ENCODE results near the gene HACD2.

Gene HACD2

DNA sequence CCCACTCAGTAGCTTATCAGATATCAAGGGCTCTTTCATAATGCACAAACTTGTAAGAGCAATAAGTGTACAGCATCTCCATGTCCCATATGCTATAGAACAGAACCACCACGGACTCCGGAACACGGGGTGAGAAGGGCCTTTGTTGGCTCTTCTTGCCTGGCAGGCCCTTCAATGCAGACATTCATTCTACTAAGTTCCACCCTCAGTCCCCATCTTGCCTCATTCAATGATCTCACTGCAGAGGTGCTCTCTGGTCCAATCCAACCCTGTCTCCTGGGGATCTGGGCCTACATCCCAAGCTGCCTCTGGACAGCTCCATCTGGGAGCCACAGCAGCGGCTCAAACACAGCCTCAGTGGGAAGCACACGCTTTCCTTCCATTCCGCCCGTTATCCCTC, 16.8 kb downstream of the HACD2 start:
- DNase-seq, result no peak

DNA sequence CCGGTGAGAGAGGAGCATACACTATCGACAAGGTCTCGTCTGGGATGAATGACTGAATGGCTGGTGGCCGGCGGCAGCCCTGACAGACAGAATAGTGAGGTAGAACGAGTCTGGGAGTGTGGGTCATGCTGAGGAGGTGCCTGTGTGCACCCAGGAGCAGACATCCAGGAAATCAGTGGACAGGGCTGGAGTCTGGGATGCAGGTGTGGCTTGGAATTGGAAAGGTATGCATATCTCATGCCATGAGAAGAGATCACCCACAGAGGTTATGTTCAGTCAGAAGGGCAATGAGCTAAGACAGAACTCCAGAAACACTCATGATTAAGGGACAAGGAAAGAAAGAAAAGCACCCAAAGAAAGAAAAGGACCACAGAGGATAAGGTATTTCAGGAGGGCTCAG, 20.8 kb downstream of the HACD2 start:
- no peak for DNase-seq

DNA sequence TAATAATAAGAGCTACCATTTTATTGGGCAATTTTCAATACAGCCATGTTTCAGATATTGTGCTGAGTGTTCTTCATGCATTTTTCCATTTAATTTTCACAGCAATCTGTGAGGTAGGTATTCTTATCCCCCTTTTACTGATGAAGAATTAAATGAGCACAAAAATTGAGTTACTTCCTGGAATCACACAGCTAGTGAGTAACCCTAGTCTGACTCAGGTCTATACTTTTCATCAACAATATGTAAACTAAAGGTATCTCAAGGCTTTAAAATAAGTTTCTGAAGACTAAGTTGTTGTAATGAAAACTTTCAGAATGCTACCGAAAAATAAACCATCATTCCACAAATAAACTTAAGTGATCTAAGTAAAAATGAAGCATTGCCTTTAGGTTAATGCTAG, 22.3 kb downstream of the HACD2 start:
- DNase-seq, result no peak

DNA sequence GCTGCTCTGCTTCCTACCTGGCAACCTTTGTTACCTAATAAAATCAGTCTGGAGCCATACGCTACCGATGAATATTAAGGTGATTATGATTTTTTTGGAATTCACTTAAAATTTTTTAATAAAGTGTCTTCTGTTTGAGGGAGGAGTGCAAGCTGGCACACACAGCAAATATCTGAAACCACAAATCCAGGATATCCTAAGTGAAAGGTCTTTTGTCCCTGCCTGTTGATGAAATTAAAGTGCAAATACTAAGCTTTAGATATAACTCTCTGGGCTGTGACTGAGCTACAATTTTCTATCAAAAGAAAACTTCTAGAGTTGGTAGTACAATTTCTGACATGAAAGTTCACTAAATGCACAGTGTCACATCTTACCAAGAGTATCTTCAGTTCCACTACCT, 23.7 kb downstream of the HACD2 start:
- DNase-seq, result no peak

DNA sequence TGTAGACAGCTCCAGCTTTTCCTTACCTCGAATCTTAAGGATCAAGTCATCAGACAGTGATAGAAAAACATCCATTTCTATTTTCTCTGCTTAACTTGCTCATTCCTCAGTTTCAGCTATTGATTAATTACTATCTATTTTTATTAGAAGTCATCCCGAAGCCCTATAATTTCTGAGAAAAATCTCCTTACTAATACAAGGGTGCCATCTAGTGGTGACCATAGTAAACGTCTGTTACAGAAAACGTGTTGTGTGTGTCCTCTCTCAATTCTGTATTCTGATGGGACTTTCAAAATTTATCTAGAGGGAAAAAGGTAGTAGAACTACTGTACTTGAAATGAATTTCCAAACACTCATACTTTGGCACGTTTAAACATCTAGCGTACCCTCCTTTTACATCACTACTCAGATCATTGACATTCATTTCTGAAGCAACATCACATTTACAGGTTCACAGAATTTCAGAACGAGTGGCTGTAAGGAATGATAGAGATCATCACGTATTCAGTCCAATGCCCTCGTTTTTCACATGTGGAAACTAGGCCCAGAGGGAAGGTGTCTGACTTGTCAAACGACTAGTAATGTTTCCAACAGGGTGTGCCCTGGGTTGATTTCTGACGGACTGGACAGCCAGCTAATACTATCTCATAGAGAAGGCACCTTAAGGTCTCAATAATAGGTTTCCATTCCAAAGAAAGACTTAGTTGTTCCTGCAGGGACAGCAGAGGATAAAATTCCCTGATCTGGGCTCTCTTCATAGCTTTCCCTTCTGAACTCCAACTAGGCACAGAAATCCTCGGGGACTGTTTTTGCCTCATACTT, 25.6 kb downstream of the HACD2 start:
- DNase-seq, result peak; percentile 48

DNA sequence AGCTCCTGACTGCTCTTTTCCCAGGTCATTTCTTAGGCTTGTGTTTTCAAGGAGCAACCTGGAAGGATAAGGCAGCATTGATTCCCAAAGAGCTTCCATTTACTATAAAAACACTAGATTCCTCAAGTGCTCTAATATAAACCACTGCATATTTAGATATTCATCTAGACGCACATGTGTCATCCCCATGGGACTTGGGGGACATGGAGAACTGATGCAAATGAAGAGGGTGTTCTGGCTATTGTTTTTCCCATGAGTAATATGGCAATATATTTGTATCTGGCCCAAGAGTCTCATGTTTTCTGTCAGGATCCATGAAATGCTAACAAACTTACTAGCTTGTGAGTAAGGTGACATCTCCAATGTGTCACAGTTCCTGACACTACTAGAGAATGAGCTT, 31.3 kb downstream of the HACD2 start:
- no peak for DNase-seq

- no peak for DNase-seq
Measured at GRCh38 chr3:123552768-123553167, 32.1 kb downstream of the HACD2 start.

DNA sequence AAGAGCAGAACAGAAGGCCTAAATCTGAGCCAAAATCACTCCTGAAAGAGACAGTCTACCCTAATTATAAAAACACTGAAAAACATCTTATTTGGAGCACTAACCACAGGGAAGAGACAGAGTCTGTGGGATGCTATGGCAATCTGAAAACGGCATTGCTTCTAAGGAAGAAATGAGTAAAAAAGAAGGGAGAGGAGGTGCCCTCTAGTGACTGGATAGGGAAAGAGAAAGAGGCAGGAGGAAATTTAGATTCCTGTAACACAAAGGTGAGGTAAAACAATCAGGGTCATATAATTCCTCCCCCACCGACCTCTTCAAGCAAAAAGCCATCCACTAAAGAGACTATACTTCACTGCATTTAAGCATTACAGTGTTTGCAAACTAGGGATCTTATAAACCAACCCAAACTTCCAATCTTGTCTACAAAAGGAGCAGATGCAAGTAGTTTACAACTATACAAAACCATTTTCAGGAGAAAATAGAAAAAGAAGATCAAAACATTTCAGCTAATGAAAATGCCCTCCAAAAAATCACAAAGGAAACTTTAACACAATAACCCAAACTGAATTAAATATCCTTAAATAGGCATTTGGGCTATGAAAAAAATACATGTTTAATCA, 32.6 kb downstream of the HACD2 start:
- no peak for DNase-seq

GRCh38 chr3:123547881-123548519, 36.9 kb downstream of the HACD2 start:
- no peak for DNase-seq

DNA sequence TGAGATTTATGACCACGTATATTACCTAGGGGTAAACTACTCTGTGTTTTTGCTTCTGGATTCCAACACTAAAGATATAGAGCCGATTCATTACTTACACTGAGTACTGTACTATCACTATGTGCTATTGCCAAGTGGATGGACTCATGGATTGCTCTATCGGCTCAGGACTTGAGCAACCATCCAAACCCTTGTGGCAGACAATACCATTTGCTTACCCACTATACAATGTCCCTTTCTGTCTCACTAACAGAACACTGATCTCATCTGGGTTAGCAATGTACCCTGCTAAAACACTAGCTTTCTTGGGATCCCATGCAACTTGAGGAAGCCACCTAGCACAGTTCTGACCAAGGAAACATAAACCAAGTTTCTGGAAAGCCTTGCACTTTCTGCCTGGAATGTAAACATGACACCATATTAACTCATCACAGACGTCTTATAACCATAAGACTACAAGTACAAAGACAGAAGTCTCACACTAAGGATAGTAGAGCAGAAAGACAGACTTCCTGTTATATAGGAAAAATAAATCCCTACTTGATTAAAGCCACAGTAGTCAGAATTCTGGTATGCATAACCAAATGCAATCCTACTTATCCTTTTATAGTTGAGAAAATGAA, 38.6 kb downstream of the HACD2 start:
- DNase-seq, result no peak

DNA sequence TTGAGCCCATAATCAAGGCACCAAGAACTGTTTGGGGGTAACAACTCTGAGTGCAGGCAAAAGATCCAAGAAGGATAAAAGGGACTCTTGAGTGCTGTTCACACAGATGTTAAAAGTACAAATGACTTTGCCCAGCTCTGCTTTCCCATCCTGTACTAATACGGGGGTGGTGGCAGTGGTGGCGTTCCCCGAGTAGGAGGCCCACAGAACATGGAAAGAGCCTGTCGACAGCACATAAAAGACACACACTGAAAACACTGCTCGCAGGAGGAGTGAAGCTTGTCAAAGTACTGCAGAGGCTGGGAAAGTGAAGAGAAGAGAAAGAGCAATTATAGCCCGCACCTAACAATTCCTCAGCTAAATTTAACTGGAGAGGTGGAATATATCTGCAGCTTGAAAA, 40.9 kb downstream of the HACD2 start:
- DNase-seq, result no peak

- DNase-seq, result no peak
Measured at GRCh38 chr3:123540285-123540684, 44.6 kb downstream of the HACD2 start.

GRCh38 chr3:123536153-123536895, 48.5 kb downstream of the HACD2 start:
- no peak for DNase-seq

DNA sequence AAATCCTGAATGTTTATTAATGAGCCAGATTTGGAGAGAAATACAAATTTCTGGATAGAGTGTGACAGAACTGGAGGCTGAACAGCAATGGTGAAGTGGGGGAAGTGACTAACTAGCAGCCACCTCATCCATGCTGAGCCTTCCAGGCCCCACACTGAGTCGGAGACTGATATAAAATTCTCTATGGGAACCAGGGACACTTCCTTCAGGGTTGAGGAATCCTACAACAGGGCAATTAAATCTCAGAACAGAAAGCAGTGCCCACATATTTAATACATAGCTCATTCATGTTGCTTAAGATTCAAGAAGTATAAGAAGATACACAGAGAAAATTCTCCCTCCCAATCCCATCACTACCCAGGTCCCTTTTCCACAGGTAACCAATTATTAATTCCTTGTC, 49.3 kb downstream of the HACD2 start:
- DNase-seq, result no peak

DNA sequence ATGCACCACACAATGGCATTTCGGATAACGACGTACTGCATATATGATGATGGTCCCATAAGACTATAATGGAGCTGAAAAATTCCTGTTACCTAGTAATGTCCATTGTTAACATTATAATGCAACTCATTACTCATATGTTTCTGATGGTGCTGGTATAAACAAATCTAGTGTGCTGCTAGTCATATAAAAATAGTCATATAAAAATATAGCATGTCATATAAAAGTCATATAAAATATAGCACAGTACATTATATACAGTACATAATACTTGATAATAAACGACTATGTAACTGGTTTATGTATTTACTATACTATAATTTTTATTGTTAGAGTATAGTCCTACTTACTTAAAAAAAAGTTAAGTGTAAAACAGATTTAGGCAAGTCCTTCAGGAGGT, 50.6 kb downstream of the HACD2 start:
- no peak for DNase-seq

- DNase-seq, result no peak
Measured at GRCh38 chr3:123533554-123534159, 51.2 kb downstream of the HACD2 start.

GRCh38 chr3:123528130-123528529, 56.7 kb downstream of the HACD2 start:
- DNase-seq, result no peak

- DNase-seq, result no peak
Measured at GRCh38 chr3:123527046-123527445, 57.8 kb downstream of the HACD2 start.

DNA sequence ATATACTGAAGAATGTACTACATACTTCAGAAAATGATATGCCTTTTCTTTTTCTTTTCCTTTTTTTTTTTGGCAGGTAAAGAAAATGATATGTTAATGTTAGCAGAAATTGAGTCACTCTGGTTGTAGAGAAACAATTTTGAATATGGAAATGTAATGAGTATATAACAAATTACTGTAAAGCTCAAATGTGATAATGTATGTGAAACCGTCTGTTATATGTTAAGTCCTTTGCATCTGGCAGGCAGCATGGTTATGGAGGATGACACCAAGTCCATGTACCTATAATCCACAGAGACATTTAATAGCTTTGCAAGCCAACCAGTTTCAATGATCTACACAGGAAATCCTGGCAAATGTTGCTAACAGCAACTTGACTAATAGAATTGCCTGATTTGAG, 58.4 kb downstream of the HACD2 start:
- no peak for DNase-seq

GRCh38 chr3:123525433-123525832, 59.4 kb downstream of the HACD2 start:
- DNase-seq, result no peak

DNA sequence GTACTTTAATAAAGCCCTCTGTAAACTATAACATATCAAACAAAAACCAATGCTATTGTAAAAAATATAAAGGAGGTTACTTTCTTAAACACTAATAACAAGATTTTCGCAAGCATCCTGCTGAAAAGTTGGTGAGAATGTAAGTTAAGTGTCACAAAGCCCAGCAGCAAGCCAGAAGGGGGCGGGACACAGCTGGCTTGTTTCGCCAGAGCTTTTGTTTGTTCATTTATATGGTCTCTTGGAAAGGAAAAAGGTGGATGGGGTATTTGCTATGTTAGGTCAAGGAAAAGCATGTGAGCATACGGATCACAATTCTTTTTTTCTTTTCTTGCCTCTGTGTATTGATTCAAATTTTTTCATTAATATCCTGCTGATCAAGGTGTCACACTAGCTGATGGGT, 59.9 kb downstream of the HACD2 start:
- no peak for DNase-seq

GRCh38 chr3:123523023-123523412, 61.8 kb downstream of the HACD2 start:
- no peak for DNase-seq
